ENCODE data around the gene STAT5A.
"Not testable (repeated sequence)": the region's sequence is repeated elsewhere in the genome, so short reads cannot be mapped to it uniquely, and the experiment has no call there.

The STAT5A gene

GRCh38 chr17:42287977-42288802 is at the start of gene STAT5A:
STAT5A (plus strand) TSS chr17:42288498; CDS start chr17:42289412, 914 bp downstream.
- peak; percentile 90 for DNase-seq

GRCh38 chr17:42239576-42239975 is 48.7 kb upstream of the STAT5A start:
- DNase-seq, result not testable (repeated sequence)

- no peak for DNase-seq
Measured at GRCh38 chr17:42240201-42240600, 48.1 kb upstream of the STAT5A start.

GRCh38 chr17:42240863-42241262 is 47.4 kb upstream of the STAT5A start:
- DNase-seq, result not testable (repeated sequence)

GRCh38 chr17:42241871-42242270 is 46.4 kb upstream of the STAT5A start:
- no peak for DNase-seq

GRCh38 chr17:42243493-42243982 is 44.8 kb upstream of the STAT5A start:
- no peak for DNase-seq

- not testable (repeated sequence) for DNase-seq
Measured at GRCh38 chr17:42244116-42244515, 44.2 kb upstream of the STAT5A start.

- not testable (repeated sequence) for DNase-seq
Measured at GRCh38 chr17:42245183-42245582, 43.1 kb upstream of the STAT5A start.

GRCh38 chr17:42246515-42246914 is 41.8 kb upstream of the STAT5A start:
- DNase-seq, result no peak

- peak; percentile 33 for DNase-seq
Measured at GRCh38 chr17:42247734-42248133, 40.6 kb upstream of the STAT5A start.

- DNase-seq, result peak; percentile 94
Measured at GRCh38 chr17:42248351-42249179, 39.7 kb upstream of the STAT5A start.

GRCh38 chr17:42249681-42250446 is 38.4 kb upstream of the STAT5A start:
- DNase-seq, result no peak

GRCh38 chr17:42251115-42251514 is 37.2 kb upstream of the STAT5A start:
- DNase-seq, result peak; percentile 66

- no peak for DNase-seq
Measured at GRCh38 chr17:42252597-42253550, 35.4 kb upstream of the STAT5A start.

GRCh38 chr17:42253578-42253977 is 34.7 kb upstream of the STAT5A start:
- no peak for DNase-seq

- no peak for DNase-seq
Measured at GRCh38 chr17:42255445-42255844, 32.9 kb upstream of the STAT5A start.

- no peak for DNase-seq
Measured at GRCh38 chr17:42260318-42260717, 28.0 kb upstream of the STAT5A start.

- DNase-seq, result not testable (repeated sequence)
Measured at GRCh38 chr17:42264366-42264765, 23.9 kb upstream of the STAT5A start.

- DNase-seq, result no peak
Measured at GRCh38 chr17:42266462-42266861, 21.8 kb upstream of the STAT5A start.

- peak; percentile 90 for DNase-seq
Measured at GRCh38 chr17:42266918-42267766, 21.2 kb upstream of the STAT5A start.

- no peak for DNase-seq
Measured at GRCh38 chr17:42268236-42268635, 20.1 kb upstream of the STAT5A start.

Data from suppressor macrophage treated with lipopolysaccharide for 4 hours (primary cell).